CD4-positive, alpha-beta T cell treated with Interferon alpha-2 for 1 hour (primary cell): Measurements from ENCODE around the gene NDP.

Experiments used
- DNase-seq, 2 donors: peaks; one replicate each; pipeline ENCODE4 v3.0.0-alpha.2; 2020 to 2022

The NDP gene

DNA sequence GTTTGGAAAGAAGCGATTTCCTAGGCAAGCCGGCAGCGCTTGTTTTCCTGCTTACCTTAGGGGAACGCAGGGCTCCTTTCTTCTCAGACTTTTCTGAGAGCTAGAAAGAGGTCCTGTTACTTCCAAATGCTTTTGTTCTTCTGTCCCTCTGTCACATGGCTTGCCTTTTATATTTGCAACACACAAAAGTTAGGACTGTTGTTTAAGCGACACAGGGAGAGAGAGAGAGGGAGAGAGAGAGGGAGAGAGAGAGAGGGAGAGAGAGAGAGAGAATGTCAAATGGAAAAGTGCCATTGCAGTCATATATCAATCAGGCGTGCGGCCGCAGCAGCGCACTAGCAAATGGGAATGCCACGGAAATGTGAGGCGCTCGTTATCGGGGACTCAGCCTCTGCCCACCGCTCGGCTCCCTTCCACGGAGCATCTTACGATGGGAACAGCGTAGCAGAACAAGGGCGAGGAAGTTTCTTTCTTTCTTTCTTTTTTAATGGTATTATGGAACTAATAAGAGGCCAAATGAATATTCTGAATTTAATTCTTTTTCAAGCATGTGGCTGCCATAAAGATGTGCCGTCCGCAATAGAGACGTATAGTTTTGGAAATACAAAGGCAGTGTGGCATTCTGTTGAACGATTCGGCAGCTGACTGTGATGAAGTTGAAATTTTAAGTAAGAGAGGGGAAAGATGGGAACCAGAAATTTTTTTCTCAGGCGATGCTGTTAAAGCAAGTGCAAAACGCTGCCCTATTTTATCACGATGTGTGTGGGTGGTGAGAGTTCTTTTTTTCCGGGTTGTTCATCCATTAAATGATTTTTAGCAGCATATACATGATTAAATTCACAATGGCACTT, at the start of gene NDP:
NDP (minus strand) TSS at position 142 of the 851 bp plus-strand sequence. CDS start 14,745 bp downstream, outside the sequence.
- no peak for DNase-seq

DNA sequence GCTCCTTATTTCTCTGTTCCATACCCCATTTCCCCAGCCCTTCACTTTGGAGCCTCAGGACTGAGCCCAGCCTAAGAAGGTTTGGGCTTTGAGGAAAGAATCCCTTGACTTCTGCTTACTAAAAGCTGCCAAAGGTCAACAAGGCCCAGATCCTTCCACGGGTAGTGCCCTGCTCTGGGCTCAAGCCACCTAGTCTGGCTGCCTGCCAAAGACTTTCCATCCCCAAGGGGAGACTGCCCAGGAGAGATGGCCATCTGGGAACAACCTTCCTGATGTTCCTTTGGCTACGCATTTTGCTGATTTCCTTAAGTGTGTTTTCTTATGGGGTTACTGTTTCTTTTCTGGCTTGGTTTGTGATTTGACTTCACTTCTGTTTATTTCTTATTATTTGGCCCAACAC, 49.8 kb upstream of the NDP start:
- DNase-seq: no peak

DNA sequence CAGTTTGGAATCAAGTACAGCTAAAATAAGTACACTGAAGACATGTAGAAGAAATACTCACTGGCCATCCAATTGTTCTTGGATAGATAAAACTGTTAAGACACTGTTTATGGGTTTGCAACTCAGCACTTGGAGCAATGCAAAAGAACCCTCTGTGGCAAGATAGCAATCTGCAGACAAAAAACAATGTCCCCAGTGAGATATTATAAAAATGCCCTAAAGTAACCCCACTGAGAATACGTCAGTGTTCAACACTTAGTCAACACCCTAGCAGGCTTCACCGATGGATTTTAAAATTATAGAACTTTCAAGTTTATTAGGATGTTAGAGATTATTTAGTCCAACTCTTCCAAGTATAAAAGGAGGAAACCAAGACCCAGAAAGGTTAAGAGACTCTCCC, 47.5 kb upstream of the NDP start:
- no peak for DNase-seq

GRCh38 chrX:44019911-44020310, 46.7 kb upstream of the NDP start:
- no peak for DNase-seq

DNA sequence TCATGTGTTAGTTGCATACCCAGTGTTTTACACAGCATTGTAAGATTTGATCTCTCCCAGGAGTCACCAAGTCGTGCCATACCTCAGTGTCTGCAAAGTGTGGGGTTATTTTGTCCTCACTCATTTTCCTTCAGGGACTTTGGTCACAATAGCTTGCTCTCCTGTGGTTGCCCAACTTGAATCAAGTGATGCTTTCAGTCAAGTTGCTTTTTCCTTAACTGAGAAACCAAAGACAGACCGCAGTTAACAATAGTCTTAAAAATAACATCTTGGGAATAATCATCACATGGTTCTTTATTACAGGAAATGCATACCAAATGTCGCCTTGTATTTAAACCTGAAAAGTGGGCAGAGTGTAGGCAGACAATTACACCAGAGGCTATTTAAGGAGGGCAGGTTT, 44.5 kb upstream of the NDP start:
- DNase-seq: no peak

DNA sequence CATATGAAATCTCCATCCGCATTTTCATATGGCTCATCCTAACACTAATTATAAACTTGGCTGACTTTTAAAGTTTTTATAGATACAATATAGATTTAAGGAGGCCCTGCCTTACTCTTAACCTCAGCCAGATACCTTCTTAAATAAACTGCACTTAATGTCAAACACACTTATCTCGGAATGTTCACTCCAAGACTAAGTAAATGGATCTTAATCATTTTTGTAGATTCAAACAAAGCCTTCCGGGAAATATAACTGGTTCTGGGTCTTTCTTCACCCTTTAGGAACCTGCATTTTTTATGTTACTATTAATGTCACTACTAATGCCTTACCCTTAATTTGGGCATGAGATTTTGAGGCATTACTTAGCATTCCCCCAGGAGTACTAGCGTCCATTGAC, 43.7 kb upstream of the NDP start:
- no peak for DNase-seq

- peak; percentile 34 to 71 for DNase-seq
These were observed 39.4 kb upstream of the NDP start for GRCh38 chrX:44012484-44013096.

DNA sequence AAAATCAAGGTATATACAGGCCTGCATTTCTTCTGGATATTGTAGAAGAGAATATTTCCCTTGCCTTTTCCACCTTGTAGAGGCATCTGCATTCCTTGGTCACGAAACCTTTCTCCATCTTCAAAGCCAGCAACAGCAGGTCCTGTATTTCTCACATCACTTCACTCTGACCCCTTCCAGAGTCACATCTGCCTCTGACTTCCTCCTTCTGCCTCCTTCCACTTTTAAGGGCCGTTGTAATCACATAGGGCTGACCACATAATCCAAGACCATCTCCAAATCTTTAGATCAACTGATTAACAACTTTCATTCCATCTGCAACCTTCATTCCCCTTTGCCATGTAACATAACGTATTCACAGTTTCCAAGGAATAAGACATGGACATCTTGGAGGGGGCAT, 38.3 kb upstream of the NDP start:
- no peak for DNase-seq

DNA sequence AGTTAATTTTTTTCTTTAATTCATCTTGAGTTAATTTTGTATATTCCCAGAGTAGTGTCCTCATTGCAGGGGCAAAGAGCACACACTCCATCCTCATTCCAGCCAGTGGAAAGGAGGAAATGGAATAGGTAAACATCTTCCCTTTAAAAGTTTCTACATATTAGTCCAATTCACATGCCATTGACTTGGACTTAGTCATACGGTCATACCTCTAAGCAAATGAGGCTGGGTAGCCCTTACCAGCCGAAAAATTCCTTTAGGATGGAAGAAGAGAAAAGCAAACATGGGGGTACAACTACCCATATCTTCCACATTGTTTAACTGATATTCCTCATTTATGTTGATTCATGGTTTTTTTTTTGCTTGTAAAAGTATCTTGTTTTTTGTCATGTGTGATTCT, 37.4 kb upstream of the NDP start:
- no peak for DNase-seq

DNA sequence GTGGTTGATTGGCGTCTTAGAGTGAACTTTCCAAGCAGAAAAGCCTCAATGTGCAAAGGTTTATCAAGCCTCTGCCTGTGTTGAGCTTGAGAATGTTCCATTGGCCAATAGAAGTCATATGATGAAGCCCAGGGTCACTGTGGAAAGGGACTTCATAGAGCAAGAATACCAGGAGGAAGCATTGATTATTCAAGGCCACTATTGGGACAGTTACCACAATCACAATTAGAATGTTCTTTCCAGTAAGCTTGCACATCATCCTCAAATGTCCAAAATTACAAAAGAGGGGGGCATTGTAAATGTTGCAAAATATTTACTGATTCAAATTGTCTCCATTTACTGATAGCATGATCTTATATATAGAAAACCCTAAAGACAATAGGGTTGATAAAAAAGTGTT, 32.9 kb upstream of the NDP start:
- no peak for DNase-seq

DNA sequence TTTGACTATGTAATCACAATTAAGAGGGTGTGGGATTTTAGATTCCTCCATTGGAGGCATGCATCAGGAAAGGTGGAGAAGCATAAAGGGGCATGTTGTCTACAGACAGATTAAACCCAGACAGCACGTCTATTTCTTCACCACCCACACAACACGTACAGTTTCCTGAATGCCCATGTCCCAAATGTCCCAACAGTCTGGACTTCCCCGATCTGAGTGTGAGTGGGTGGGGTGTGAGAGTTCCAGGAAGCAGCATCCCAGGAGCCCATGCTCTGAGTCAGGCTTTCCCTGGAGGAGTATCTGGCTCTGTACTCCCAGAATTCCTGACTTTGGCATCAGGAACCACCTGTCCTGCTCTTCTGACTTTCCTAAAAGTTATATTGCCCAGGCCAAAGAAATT, 30.8 kb upstream of the NDP start:
- DNase-seq: no peak

DNA sequence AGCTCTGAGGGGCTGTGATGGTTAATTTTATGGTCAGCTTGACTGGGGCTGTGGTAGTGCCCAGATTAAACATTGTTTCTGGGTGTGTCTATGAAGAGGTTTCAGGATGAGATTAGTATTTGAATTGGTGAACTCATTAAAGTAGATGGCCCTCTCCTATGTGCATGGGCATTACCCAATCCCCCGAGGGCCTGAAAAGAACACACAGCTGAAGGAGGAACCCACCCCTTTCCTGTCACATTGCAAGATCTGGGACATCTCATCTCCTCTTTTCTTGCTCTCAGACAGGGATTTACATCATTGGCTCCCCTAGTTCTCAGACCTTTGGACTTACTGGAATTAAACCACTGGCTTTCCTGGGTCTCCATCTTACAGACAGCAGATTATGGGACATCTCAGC, 29.4 kb upstream of the NDP start:
- DNase-seq: no peak

DNA sequence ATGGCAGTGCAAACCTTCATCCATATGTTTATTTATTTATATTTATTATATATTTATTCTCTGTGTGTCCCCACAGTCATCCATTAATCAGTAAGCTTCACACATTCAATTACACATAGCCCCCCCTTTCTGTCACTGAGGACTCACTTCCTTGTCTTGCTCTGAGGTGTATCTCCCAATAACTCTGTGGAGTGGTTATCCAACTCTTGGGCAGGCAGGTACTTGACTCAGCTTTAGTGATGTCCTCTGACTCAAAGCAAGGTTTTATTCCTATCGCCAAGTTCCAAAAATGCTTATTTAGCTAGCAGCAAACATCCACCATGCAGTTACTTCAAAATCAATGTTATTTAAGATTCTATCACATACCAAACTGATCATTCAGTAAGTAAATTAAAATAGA, 25.2 kb upstream of the NDP start:
- no peak for DNase-seq

- DNase-seq: no peak
These were observed 23.3 kb upstream of the NDP start for GRCh38 chrX:43996491-43996890.

DNA sequence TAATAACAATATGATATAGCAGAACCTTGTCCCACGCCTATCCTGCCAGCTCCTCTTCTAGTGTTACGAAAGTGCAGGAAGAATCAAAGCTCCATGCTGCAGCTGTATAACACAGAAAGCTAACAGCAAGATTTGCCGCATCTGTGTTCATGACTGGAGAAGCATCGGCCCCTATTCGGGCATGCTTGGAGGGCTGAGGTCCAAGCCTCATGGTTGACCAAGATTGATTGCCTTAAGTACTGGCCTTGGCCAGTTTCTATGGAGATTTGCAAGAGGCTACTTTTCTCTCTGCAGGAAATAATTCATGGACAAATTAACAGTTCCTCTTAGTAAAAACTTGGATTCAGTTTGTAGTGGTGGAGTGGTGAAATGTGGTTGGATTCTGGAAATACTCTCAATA, 12.9 kb upstream of the NDP start:
- no peak for DNase-seq

DNA sequence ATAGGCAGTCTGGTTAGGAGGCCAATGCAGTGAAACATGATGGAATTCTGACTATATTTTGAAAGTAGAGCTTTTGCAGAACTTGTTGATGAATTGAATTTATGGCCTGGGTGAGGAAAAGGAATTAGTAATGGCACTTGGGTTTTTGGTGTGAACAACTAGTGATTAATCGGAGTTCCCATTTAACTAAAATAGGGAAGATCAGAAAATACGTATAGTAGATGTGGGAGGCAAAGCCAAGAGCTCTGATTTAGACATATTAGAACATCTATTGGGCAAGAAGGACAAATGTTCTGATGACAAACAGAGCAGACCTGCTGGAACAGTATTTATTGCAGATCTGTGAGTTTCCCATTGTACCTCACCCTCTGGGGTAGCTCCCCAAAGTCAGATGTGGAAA, 12.3 kb upstream of the NDP start:
- DNase-seq: no peak

DNA sequence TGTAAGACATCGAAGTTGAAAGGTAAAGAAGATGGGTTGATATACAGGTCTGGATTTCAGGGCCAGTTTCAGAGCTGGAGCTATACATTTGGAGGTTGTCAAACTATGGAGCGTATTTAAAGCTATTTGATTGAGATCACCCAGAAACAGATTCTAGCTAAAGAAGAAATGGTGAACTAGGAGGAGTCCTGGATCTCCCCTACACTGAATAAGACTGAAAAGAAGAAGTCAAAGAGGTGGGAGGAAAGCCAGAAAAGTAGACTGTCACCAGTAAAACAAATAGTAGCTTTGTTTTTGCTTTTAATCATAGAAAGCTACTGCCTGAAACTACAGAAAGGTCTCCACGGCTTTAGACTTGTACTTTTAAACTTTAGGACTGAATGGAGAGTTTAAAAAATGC, 5.0 kb upstream of the NDP start:
- no peak for DNase-seq

DNA sequence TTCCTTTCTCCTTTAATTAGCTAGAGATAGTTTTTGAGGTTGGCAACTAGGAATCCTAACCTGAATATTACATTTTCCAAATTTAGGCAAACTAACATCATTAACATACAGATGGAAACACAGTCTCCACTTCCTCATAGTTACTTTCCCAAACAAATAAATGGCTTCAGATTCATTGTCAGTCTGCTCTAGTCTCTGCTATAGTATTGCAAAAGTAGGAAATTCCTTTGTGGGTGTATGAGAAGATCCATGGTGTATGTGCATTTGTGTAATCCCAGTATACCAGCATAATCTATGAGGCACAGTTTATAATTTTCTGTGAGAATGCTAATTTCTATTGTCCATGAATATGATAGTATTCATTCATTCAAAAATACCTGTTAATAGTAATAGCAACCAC, 3.0 kb upstream of the NDP start:
- DNase-seq: no peak

DNA sequence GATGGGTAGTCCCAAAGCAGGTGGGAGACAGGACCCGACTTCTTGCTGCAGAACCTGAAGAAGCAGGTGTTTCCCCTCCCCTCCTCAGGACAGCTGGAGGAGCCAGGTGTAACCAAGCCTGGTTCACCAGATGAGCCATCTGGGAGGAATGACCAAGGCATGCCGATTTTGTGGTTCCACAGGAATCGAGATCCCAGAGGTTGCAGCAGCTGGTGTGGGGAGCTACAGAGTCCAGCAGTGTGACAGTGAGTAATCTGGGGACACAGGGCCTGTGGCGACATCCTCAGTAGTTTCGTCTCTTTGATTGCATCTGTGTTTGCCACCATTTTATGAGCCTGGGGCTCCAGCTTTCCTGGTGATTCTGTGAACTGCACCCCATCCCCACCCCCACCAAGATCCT, 2.6 kb upstream of the NDP start:
- no peak for DNase-seq

DNA sequence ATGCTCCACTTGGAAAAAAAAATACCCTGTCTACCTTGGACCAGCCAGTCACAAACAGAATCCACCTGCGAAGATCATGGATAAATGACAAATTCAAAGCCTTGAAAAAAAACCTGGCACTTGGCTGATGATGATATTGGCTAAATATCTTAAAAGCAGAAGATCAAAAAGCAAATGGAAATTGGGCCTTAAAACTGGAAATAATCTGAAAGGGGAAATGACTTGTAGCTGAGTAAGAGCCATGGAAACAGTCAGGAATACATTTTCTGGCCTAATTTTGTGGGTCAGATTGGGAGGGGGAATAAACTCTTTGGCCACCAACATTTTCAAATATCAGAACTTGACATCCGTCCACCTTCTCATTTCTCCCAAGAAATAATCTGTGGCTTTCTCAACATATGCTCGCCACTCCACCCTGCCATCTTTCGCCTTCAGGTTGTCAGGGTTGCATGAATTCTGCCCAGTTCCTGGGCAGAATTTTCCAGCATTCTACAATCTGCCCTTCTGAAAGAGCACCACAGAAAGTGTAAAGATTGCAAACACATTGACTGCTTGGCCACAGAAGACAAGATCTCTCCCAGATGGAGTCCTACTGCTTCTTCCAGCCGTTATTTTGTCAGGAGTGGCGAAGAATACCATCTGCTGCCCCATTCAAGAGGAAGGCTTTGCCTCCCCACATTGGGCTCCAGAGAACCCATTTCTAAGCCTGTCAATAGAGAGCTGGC, 1.7 kb upstream of the NDP start:
- no peak for DNase-seq

DNA sequence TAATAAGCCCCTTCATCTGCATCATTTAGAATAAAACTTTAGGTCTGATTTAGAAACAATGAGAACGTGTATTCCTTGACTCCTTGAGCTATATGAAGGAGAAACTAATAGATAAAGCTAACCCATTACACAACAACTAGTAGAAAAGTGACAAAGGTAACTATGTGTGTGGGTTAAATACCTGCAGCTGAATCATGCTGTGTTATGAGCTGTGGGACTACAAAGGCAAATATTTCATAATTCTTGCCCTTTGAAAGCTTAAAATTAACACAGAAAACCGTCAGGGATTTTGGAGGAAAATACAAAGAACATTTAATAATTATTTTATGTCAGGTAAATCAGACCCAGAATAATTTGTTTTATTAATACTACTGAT, 898 bp upstream of the NDP start:
- no peak for DNase-seq

GRCh38 chrX:43971966-43972961, 926 bp downstream of the NDP start:
- no peak for DNase-seq

DNA sequence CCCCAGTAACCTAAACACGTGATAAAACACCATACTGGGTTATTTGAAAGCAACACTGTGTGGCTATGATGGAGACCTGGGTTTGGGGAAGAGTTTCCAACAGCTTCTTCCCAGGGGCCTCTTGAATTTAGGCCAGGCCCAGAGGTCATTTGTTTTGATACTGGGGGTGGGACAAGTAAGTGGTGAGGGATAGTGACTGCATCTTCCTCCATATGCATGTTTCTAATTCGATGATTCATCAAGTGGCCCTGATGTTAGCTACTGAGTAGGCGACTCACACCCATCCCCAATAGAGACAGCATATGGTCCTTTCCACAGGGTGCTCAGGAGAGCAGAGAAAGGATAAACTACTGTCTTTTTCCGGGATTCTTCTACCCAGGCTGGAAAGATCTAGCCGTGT, 2.7 kb downstream of the NDP start:
- DNase-seq: no peak
